Neural progenitor cell (in vitro differentiated cells): Measurements from ENCODE around the gene PCSK6.

Experiments
- CTCF ChIP-seq: fragments of 200-600 bp; sonication (generic); IDR thresholded peaks from 2 replicates; pipeline ENCODE4 v1.5.1; 2017; ENCODE audit warnings: antibody characterized with exemption, mild to moderate bottlenecking
- EZH2 ChIP-seq: fragments of 200-600 bp; sonication (generic); IDR thresholded peaks from 2 replicates; pipeline ENCODE4 v1.6.1; 2017; ENCODE audit warnings: antibody characterized with exemption, mild to moderate bottlenecking, moderate library complexity

- TF ChIP-seq CTCF = no peak
- TF ChIP-seq EZH2 = no peak
Observed at GRCh38 chr15:101506491-101506890, 17.0 kb upstream of the PCSK6 start.
